GM20000 (cell line): ENCODE results near the gene MATK.

Experiments
- DNase-seq: peaks from one replicate; pipeline ENCODE4 v3.0.0; 2012; ENCODE audit warnings: low spot score
- CTCF ChIP-seq: IDR thresholded peaks from 2 replicates; pipeline ENCODE4 v1.5.1; 2012; ENCODE audit warnings: mild to moderate bottlenecking, control low read depth; ENCODE audit errors: extremely low read depth, missing control alignments

MATK gene

GRCh38 chr19:3750211-3750610 lies 36.0 kb downstream of the MATK start:
- no peak for TF ChIP-seq CTCF
- DNase-seq = no peak

GRCh38 chr19:3748965-3749364 lies 37.2 kb downstream of the MATK start:
- DNase-seq = no peak
- no peak for TF ChIP-seq CTCF

- TF ChIP-seq CTCF = no peak
- no peak for DNase-seq
These were observed 39.7 kb downstream of the MATK start for GRCh38 chr19:3746371-3747056.

GRCh38 chr19:3745363-3746045 lies 40.7 kb downstream of the MATK start:
- no peak for DNase-seq
- no peak for TF ChIP-seq CTCF

- no peak for DNase-seq
- TF ChIP-seq CTCF = no peak
These were observed 42.7 kb downstream of the MATK start for GRCh38 chr19:3743486-3743885.

- DNase-seq = no peak
- no peak for TF ChIP-seq CTCF
These were observed 45.8 kb downstream of the MATK start for GRCh38 chr19:3740431-3740830.

GRCh38 chr19:3738477-3739220 lies 47.5 kb downstream of the MATK start:
- no peak for DNase-seq
- TF ChIP-seq CTCF = no peak
